Stimulated activated CD4-positive, alpha-beta T cell treated with anti-CD3 and anti-CD28 coated beads, Interleukin-12 subunit alpha, Interleukin-12 subunit beta, amount 100 ng/mL, for 24 hours (primary cell): Measurements from ENCODE around the gene INTS13.
A peak's percentile ranks its signal among the peaks of the same experiment; 100 is the strongest.
"Not testable (repeated sequence)": the region's sequence is repeated elsewhere in the genome, so short reads cannot be mapped to it uniquely, and the experiment has no call there.

ENCODE experiments used
- DNase-seq, 2 experiments: peaks; one replicate each; pipeline ENCODE4 v3.0.0-alpha.2; 2020; ENCODE audit warnings: low read depth in 2 of 2

INTS13 gene

DNA sequence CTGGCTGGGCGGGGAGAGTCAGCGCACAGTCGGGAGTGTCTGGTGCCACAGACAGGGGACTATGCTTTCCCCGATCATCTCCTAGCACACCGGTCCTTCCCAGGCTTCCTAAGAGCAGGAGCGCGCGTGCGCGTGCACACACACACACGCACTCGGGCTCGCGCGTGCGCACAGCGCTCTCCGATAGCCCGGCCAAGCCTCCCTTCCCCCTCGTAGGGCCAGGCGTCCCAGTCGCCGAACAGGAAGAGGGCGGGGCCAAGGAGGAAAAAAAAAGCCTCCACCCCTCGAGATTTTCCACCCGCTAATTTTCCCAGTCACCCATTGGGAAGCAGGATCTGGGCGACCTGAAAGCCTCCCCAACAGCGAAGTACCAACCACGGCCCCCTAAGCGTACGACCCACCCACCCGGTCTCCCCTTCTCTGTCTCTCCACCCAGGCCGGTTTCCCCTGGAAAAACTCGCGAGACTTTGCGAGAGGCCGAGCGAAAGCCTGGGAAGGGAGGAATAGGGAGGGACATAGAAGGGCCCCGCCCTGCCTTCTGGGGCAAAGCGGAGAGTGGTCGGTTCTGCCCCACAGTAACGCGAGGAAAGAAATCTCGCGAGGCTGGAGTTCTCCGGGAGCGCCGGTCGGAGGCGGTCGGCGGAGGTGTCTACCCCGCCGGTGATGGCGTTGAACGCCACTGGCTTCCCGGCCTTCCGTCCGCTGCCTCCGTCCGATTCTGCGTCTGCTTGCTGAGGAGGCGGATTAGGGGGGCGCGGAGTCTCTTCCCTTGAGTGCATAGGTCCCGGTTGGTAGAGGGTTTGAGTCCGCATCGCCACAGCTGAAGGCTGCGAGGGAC is at the start of gene INTS13, which contains the start of gene FGFR1OP2:
Gene INTS13, minus strand, starts transcription at position 119 of the 838 bp plus-strand sequence. CDS start 1,178 bp downstream, outside the sequence.
Gene FGFR1OP2, plus strand, starts transcription at position 608 of the 838 bp plus-strand sequence. CDS start 15,689 bp downstream, outside the sequence.
- DNase-seq, result peak; percentile 93 to 98

GRCh38 chr12:26982866-26983265 is 45.1 kb upstream of the INTS13 start:
- no peak for DNase-seq

GRCh38 chr12:26979733-26980132 is 42.0 kb upstream of the INTS13 start:
- DNase-seq, result no peak

GRCh38 chr12:26978801-26979200 is 41.0 kb upstream of the INTS13 start:
- no peak for DNase-seq

GRCh38 chr12:26976687-26977086 is 38.9 kb upstream of the INTS13 start:
- DNase-seq, result no peak

DNA sequence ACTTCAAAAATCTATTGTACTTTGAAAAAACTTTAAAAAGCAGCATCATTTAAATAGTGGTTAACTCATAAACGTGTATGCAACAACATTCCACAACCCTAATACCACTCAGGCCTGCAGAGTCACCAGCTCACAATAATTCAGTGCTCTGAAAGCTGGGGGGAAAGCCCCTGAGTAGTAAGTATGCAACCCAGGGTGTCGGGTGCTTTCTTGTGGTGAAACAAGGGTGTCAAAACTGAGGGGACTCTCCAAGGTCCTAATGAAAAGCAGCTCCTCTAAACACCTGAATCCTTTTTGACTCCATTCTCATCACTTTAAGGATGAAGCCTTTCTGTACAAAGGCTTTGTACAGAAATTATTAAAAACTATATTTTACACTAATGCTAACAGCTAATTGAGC is 34.2 kb upstream of the INTS13 start:
- DNase-seq, result peak; percentile 40 to 47

- DNase-seq, result no peak
Observed at GRCh38 chr12:26970136-26970535, 32.4 kb upstream of the INTS13 start.

DNA sequence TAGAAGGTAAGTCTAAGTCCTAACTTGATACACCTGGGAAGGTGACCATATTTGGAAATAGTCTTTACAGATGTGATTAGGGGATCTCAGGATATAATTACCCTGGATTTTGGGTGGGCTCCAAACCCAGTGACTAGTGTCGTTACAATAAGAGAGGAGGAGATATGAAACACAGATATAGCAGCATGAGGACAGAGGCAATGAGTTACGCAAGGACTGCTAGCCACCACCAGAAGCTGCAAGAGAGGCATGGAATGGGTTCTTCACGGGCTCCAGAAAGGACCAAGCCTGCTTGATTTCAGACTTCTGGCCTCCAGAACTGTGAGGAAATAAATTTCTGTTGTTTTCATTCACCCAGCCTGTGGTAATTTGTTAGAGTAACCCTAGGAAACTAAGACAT is 29.1 kb upstream of the INTS13 start:
- DNase-seq, result no peak

DNA sequence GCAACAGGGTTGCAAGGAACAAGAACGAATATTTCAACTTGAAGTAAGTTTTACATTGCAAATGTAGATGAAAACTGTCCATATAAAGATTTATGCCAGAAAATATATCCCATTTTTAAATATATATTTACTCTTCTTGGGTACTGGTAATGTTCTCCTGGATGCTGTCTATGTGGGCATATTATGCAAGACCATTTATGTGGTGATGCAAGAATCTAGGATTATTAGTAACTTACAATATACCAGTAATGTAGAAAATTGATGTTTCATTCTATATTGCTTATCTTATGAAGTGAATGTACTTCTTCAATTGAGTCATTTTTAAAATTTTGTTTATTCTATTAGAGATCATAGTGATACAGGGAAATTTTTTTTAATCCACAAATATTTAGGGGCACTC is 25.6 kb upstream of the INTS13 start:
- DNase-seq, result no peak

GRCh38 chr12:26961803-26962202 is 24.0 kb upstream of the INTS13 start:
- no peak for DNase-seq

- not testable (repeated sequence) for DNase-seq
Observed at GRCh38 chr12:26961391-26961790, 23.6 kb upstream of the INTS13 start.

- DNase-seq, result no peak
Observed at GRCh38 chr12:26954027-26954426, 16.2 kb upstream of the INTS13 start.

DNA sequence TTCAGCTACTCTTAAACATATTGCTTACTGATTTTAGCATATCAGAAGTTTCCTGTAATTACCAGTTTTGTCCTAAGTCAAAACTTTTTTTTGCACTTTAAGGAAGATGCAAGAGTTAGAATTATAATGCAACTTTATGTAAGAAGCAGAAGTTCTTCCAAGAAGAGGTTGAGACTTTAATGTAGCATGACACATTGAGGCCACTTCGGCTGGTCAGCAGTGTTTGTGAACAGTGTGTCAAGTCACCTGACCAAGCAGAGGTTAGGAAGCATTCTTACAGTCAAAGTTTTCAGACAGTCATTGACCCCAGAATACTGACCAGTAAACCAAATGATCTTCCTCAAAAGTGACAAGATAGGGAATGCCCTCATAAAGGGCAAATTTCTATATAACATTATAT is 15.7 kb upstream of the INTS13 start:
- DNase-seq, result no peak

- DNase-seq, result no peak
Observed at GRCh38 chr12:26948309-26948708, 10.5 kb upstream of the INTS13 start.

DNA sequence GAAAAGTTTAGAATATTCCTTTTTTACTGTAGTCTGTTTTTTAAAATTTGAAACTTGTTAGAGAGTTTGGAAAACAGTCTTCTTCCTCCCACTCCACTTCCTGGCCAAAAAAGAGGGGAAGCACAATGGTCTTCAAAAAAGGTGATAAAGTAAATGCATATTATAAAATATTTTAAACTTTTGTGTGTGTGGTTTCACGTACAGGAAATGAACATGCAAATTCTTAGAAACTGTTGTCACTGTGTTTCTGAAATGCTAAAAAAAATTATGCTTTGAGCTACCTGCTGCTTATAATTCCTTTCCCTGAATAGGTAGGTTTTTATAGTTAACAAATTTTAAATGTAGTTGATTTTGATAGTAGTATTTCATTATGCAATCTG is 3.4 kb upstream of the INTS13 start:
- DNase-seq, result no peak

DNA sequence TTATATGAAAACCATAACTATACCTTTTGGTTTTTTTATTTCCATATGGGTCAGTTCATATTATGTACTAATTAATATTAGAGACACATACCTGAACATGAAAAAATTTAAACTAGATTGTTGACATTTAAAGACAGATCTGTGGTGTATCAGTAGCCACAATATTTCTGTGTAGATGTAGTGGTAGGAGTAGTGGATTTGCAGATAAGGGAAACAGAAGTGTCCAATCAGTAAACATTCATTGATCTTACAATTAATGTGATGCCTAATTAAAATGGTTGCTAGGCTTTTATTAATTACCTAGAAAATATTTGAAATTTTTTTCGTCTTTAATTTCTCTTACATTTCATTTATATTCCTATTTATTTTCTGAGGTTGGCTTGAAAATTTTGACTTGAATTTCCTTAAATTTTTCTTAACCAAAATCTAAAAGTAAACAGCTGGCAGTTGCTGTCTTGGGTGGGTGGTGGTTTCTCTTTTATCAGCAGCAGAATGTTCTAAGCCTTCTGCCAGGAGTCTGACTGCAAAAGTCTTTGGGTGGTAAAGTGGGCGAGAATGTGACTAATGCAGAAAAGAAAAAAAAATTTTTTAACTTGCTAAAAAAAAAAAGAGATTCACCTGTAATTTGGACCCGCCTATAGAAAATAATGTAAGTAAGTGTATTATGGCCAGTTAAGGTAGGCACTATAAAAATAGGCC is 2.9 kb upstream of the INTS13 start:
- DNase-seq, result no peak

DNA sequence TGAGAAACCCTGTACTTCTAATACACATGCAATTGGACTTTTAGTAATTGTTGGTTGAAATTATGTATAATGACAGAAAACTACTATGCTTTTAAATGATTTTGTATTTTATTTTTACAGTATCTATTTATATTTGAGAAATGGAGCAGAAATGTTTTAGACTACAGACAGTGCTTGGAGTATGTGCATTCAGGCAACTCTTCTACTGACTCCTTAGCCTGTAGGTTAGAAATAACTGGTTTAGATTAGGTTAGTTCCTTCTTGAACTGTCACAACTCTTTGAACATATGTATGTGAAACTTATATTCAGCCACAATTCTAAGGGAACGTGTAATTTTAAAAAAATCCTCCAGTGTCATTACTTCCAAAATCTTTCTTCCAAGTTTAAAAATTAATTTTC is 2.2 kb upstream of the INTS13 start:
- DNase-seq, result no peak

DNA sequence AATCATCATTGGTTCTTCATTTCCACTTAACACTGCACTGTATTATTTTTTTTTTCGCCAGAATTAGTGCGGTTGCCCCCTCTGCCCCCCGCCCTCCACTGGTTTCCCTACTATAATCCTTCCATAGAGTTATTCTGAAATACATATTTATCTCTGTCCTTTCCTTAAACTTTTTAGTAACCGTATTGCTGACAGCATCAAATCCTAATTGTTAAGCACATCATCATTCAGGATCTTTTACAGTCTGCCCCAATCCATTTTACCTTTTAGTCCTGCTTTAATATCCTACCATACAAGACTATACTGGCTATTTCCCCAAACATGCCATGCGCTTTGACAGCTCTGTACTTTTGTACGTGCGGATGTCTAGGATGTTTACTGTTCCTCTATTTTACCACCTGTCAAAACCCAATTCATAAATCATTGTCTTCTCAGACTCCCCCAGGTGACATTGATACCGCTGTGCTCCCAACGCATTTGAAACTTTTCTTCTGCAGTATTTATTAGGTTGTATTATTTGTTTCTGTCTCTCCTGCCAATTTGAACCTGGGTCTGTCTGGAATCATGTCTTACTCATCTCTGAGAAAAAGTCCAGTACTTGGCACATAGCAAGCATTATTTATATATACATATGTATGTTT is 1.5 kb upstream of the INTS13 start:
- no peak for DNase-seq

GRCh38 chr12:26938701-26939062 is 901 bp upstream of the INTS13 start:
- peak in 1 of 2 experiments; percentile 23 for DNase-seq

DNA sequence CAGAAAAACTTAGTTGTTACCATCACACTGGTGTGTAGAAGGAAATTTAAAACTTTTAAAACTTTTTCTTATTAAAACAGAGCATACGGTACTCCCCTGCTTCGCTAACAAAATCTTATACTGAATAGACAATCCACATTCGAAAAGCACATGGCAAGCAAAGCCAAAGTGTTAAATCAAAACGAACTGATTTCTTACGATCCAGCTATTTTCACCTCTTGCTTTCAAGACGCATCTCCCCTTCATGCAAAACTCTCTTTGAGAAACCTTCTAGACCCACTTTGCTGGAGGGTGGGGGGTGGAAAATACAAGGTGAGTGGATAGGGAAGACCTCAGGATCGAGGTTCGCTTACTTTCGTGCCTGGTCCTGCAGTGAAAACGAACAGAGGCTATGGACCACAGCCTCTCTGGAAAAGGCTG is 328 bp downstream of the INTS13 start:
- no peak for DNase-seq

- DNase-seq, result no peak
Observed at GRCh38 chr12:26936559-26937442, 980 bp downstream of the INTS13 start.
